ENCODE data around the gene CIPC.

CIPC gene

DNA sequence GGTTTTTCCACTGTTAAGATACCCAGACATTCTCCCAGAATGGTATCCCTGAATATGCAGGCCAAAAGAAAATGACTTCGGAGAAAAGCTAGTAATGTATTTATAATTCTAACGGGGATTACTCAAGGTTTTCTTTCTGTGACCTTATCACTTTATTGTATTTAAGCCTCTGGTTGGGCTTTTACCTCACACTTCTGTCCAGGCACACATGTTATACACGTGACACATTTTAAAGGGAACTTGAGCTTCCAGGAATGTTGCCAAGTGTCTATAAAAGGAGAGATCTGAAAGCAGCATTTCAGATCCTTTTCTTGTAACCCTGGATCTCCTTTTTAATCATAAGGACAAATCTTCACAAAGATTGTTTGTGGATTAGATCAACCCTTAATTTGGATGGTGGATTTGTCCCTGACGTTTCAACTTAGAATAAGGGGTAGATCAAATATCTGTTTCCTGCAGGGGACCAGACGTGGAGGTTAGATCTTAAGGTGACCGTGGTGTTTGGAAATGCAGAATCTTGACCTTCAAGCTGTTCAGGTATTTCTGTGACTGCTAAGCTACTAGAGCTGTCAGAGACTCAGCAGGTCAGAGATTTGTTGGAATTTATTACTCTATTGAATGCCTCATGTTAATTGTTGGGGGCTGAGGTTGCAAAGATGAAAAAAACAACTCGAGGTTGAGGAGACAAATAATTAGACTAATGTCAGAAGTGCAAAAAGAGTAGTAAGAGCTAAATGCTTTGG lies 1.5 kb downstream of the CIPC start:
- TF ChIP-seq, protein P1, sequence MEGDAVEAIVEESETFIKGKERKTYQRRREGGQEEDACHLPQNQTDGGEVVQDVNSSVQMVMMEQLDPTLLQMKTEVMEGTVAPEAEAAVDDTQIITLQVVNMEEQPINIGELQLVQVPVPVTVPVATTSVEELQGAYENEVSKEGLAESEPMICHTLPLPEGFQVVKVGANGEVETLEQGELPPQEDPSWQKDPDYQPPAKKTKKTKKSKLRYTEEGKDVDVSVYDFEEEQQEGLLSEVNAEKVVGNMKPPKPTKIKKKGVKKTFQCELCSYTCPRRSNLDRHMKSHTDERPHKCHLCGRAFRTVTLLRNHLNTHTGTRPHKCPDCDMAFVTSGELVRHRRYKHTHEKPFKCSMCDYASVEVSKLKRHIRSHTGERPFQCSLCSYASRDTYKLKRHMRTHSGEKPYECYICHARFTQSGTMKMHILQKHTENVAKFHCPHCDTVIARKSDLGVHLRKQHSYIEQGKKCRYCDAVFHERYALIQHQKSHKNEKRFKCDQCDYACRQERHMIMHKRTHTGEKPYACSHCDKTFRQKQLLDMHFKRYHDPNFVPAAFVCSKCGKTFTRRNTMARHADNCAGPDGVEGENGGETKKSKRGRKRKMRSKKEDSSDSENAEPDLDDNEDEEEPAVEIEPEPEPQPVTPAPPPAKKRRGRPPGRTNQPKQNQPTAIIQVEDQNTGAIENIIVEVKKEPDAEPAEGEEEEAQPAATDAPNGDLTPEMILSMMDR (IDR thresholded peaks at IDR 0.05): no peak
- Mint-ChIP-seq H3K36me3 (ENCODE audit: low read depth) (no peaks in the 10 kb centered on the region), H3K4me1 (peaks cover 70% of the 10 kb centered on the region), H3K9me3 (no peaks in the 10 kb centered on the region), H3K27me3 (ENCODE audit: low read depth, poor library complexity) (peaks cover 5% of the 10 kb centered on the region), H3K4me3 (peak overlapping the region; percentile 90), H3K27ac (no peak overlapping the region)
- no peak for DNase-seq

DNA sequence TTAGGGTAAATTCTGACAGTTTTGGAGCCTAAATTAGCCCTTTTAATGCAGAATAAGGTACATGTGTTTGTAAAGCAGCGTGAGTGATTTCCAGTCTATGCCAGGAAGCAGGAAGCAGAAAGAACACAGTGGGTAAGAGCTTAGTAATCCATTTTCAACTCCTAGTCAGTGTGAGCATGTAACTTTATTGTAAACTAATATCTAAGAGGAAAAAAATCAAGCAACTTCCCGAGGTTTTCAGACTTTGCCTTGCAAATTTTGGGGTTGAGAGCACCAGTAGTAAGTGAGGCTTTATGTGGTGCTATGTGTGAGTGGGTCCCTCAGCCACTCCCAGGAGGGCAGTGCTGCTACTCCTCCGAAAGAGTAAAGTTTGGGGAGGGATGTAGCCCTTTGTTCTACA lies 2.9 kb downstream of the CIPC start:
- no peak for DNase-seq
- Mint-ChIP-seq H3K4me1 (peaks cover 74% of the 10 kb centered on the region), H3K4me3 (no peak overlapping the region), H3K27me3 (ENCODE audit: low read depth, poor library complexity) (peaks cover 5% of the 10 kb centered on the region), H3K27ac (no peak overlapping the region), H3K36me3 (ENCODE audit: low read depth) (no peaks in the 10 kb centered on the region), H3K9me3 (no peaks in the 10 kb centered on the region)
- TF ChIP-seq, protein P1 (IDR thresholded peaks at IDR 0.05): no peak

- Mint-ChIP-seq H3K36me3 (ENCODE audit: low read depth) (peaks cover 10% of the 10 kb centered on the region), H3K27ac (no peak overlapping the region), H3K4me1 (peaks cover 63% of the 10 kb centered on the region), H3K9me3 (no peaks in the 10 kb centered on the region), H3K4me3 (no peak overlapping the region), H3K27me3 (ENCODE audit: low read depth, poor library complexity) (peaks cover 5% of the 10 kb centered on the region)
- no peak for DNase-seq
- TF ChIP-seq, protein P1 (IDR thresholded peaks at IDR 0.05): no peak
Measured at GRCh38 chr14:77102154-77102553, 4.1 kb downstream of the CIPC start.

- H3K9me3 Mint-ChIP-seq: no peaks in the 10 kb centered on the region
- peaks cover 50% of the 10 kb centered on the region for H3K4me1 Mint-ChIP-seq
- peaks cover 22% of the 10 kb centered on the region for H3K36me3 Mint-ChIP-seq (ENCODE audit: low read depth)
- TF ChIP-seq, protein P1 (IDR thresholded peaks at IDR 0.05): no peak
- no peak for DNase-seq
- H3K4me3 Mint-ChIP-seq: no peak overlapping the region
- H3K27ac Mint-ChIP-seq: no peak overlapping the region
- peaks cover under 1% of the 10 kb centered on the region for H3K27me3 Mint-ChIP-seq (ENCODE audit: low read depth, poor library complexity)
Measured at GRCh38 chr14:77103475-77103874, 5.4 kb downstream of the CIPC start.

- TF ChIP-seq, protein P1 (IDR thresholded peaks at IDR 0.05): no peak
Measured at GRCh38 chr14:77103951-77104350, 5.9 kb downstream of the CIPC start.

GRCh38 chr14:77104393-77104792 lies 6.3 kb downstream of the CIPC start:
- Mint-ChIP-seq H3K27ac (no peak overlapping the region), H3K4me3 (peak overlapping the region; percentile 10), H3K36me3 (ENCODE audit: low read depth) (peaks cover 31% of the 10 kb centered on the region), H3K27me3 (ENCODE audit: low read depth, poor library complexity) (no peaks in the 10 kb centered on the region), H3K9me3 (no peaks in the 10 kb centered on the region), H3K4me1 (peaks cover 41% of the 10 kb centered on the region)
- DNase-seq: no peak
- TF ChIP-seq, protein P1 (IDR thresholded peaks at IDR 0.05): no peak

More at GRCh38 chr14:77103951-77104350, 5.9 kb downstream of the CIPC start:
- peaks cover 46% of the 10 kb centered on the region for H3K4me1 Mint-ChIP-seq
- no peaks in the 10 kb centered on the region for H3K9me3 Mint-ChIP-seq
- no peaks in the 10 kb centered on the region for H3K27me3 Mint-ChIP-seq (ENCODE audit: low read depth, poor library complexity)
- no peak for DNase-seq
- H3K27ac Mint-ChIP-seq: no peak overlapping the region
- no peak overlapping the region for H3K4me3 Mint-ChIP-seq
- H3K36me3 Mint-ChIP-seq (ENCODE audit: low read depth): peaks cover 27% of the 10 kb centered on the region
